Lower lobe of right lung (tissue), 2 donors: ENCODE measurements around the gene TPP2. TPM values are rescaled to one million over a fixed set of nuclear protein-coding genes. Genes with fewer than 3 reads are reported as not detected.

Experiments used
- ATAC-seq, 2 donors: fragments of 200-7000 bp; cut with Tn5 transposase; one replicate each; pipeline ENCODE4 v1.9.1; 2020 to 2022; ENCODE audit warnings: mild to moderate bottlenecking in 2 of 2, moderate library complexity in 2 of 2
- DNase-seq: peaks from one replicate; pipeline ENCODE4 v3.0.0-alpha.2; 2020
- H3K27ac ChIP-seq: fragments of 200-600 bp; one replicate; pipeline ENCODE4 v1.8.0; 2022
- H3K27me3 ChIP-seq: fragments of 200-600 bp; one replicate; pipeline ENCODE4 v1.8.0; 2022; ENCODE audit warnings: low read depth
- H3K36me3 ChIP-seq: fragments of 200-600 bp; one replicate; pipeline ENCODE4 v1.8.0; 2022; ENCODE audit warnings: mild to moderate bottlenecking
- H3K4me1 ChIP-seq: fragments of 200-600 bp; one replicate; pipeline ENCODE4 v1.8.0; 2022
- H3K4me3 ChIP-seq: fragments of 200-600 bp; one replicate; pipeline ENCODE4 v1.8.0; 2022; ENCODE audit warnings: mild to moderate bottlenecking
- H3K9me3 ChIP-seq: fragments of 200-600 bp; one replicate; pipeline ENCODE4 v1.8.0; 2022
- intact Hi-C: fragments of 100-400 bp; cut with DNase I; formaldehyde crosslinking; loops from one replicate; pipeline ENCODE4 v1.11.0; 2022
- total RNA-seq: library from RNA; stranded (reverse); fragmentation: NEBNext Ultra II Directional; extraction: Animal tissue kit (Norgen Biotek cat#: 25700); gene quantifications from one replicate; pipeline ENCODE4 v1.2.1, GENCODE V29; 2021
- TF ChIP-seq, protein P1 (sequence below): fragments of 200-600 bp; IDR thresholded peaks from one replicate; pipeline ENCODE4 v1.8.0; 2022; ENCODE audit warnings: antibody characterized with exemption, mild to moderate bottlenecking
- donor health status: DM: no; HTN: yes; CAD: no; lungs with severe emphysema.

Gene TPP2
- total RNA-seq, 1 donor from 2014 or later, result 41.7 TPM

- Histone ChIP-seq H3K4me3 (no peak overlapping the region), H3K36me3 (no peaks in the 10 kb centered on the region), H3K4me1 (no peaks in the 10 kb centered on the region), H3K27me3 (no peaks in the 10 kb centered on the region), H3K9me3 (no peaks in the 10 kb centered on the region), H3K27ac (no peak overlapping the region)
- intact Hi-C loops, result no loop called here
- DNase-seq (no peak), ATAC-seq (no peak)
- TF ChIP-seq, protein P1, sequence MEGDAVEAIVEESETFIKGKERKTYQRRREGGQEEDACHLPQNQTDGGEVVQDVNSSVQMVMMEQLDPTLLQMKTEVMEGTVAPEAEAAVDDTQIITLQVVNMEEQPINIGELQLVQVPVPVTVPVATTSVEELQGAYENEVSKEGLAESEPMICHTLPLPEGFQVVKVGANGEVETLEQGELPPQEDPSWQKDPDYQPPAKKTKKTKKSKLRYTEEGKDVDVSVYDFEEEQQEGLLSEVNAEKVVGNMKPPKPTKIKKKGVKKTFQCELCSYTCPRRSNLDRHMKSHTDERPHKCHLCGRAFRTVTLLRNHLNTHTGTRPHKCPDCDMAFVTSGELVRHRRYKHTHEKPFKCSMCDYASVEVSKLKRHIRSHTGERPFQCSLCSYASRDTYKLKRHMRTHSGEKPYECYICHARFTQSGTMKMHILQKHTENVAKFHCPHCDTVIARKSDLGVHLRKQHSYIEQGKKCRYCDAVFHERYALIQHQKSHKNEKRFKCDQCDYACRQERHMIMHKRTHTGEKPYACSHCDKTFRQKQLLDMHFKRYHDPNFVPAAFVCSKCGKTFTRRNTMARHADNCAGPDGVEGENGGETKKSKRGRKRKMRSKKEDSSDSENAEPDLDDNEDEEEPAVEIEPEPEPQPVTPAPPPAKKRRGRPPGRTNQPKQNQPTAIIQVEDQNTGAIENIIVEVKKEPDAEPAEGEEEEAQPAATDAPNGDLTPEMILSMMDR, result no peak
Observed at GRCh38 chr13:102558029-102558428, 38.8 kb upstream of the TPP2 start.

- Histone ChIP-seq H3K27ac (no peak overlapping the region), H3K9me3 (no peaks in the 10 kb centered on the region), H3K36me3 (no peaks in the 10 kb centered on the region), H3K27me3 (no peaks in the 10 kb centered on the region), H3K4me1 (no peaks in the 10 kb centered on the region), H3K4me3 (no peak overlapping the region)
- DNase-seq (no peak), ATAC-seq (no peak)
- intact Hi-C loops, result no loop called here
- TF ChIP-seq, protein P1, result no peak
Observed at GRCh38 chr13:102561933-102562332, 34.9 kb upstream of the TPP2 start.

GRCh38 chr13:102563267-102563666 is 33.5 kb upstream of the TPP2 start:
- no peak for ATAC-seq
- H3K27ac ChIP-seq, result no peak overlapping the region
- intact Hi-C loops, result no loop called here

GRCh38 chr13:102564564-102564963 is 32.2 kb upstream of the TPP2 start:
- H3K4me3 ChIP-seq, result no peak overlapping the region
- H3K4me1 ChIP-seq, result no peaks in the 10 kb centered on the region
- H3K27ac ChIP-seq, result no peak overlapping the region
- ATAC-seq (no peak), DNase-seq (no peak)
- intact Hi-C loops, result no loop called here
- no peaks in the 10 kb centered on the region for H3K9me3 ChIP-seq
- peaks cover 5% of the 10 kb centered on the region for H3K27me3 ChIP-seq
- H3K36me3 ChIP-seq, result no peaks in the 10 kb centered on the region
- TF ChIP-seq, protein P1, result no peak

More at GRCh38 chr13:102563267-102563666, 33.5 kb upstream of the TPP2 start:
- Histone ChIP-seq H3K4me1 (no peaks in the 10 kb centered on the region), H3K36me3 (no peaks in the 10 kb centered on the region), H3K9me3 (no peaks in the 10 kb centered on the region), H3K4me3 (no peak overlapping the region), H3K27me3 (peaks cover 5% of the 10 kb centered on the region)
- TF ChIP-seq, protein P1, result no peak
- DNase-seq, result no peak

DNA sequence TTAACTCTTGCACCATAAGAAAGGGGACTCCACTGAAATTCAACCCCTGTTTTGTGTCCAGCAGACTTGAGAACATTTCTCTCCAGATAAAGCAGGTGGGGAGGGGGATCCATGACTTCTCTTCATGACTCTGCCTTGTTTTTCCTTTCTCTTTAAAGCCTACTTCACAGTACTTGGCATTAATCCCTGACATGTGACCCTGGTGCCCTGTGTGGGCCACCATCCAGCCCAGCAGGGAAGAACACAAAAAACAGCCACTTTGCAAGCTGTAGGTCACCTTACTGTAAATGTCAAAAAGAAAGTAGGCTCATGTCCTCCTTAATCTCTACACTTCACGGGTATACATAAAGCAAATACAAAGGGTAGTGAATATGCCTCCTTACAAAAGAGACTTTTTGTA is 30.3 kb upstream of the TPP2 start:
- DNase-seq (no peak), ATAC-seq (no peak)
- no peak overlapping the region for H3K4me3 ChIP-seq
- TF ChIP-seq, protein P1, result no peak
- no peaks in the 10 kb centered on the region for H3K4me1 ChIP-seq
- H3K9me3 ChIP-seq, result no peaks in the 10 kb centered on the region
- no peaks in the 10 kb centered on the region for H3K36me3 ChIP-seq
- intact Hi-C loops, result no loop called here
- peaks cover 5% of the 10 kb centered on the region for H3K27me3 ChIP-seq
- H3K27ac ChIP-seq, result no peak overlapping the region

DNA sequence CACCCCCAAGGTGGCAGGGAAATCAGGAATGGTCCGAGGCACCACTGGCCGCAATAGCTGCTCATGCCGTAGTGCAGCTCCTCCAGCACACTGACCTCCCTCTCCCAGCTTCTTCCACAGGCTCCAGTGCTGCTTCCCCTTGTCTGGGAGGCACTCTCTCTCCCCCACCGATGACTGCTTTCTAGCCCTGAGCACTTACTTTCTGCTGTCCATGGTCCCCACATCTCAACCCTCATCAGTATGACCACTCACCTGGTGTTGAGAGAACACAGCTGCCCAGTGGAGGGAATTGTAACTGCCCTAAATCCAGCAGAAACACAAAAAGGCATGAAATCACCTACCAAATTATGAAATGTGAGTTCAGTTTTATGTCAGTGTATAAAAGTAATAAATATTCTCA is 28.9 kb upstream of the TPP2 start:
- intact Hi-C loops, result no loop called here
- ATAC-seq, result no peak

More for the DNA sequence above, 28.9 kb upstream of the TPP2 start:
- Histone ChIP-seq H3K4me1 (no peaks in the 10 kb centered on the region), H3K36me3 (no peaks in the 10 kb centered on the region), H3K4me3 (no peak overlapping the region), H3K9me3 (no peaks in the 10 kb centered on the region), H3K27me3 (peaks cover 5% of the 10 kb centered on the region), H3K27ac (no peak overlapping the region)
- DNase-seq, result no peak
- TF ChIP-seq, protein P1, result no peak
